H9 (cell line): ENCODE measurements around the gene AGBL4. TPM values are rescaled to one million over a fixed set of nuclear protein-coding genes. Genes with fewer than 3 reads are reported as not detected.

ENCODE experiments used
- DNase-seq: peaks from one replicate; pipeline ENCODE4 v3.0.0-alpha.2; 2017
- H2AFZ ChIP-seq: one replicate; pipeline ENCODE4 v1.6.1; 2013; ENCODE audit warnings: mild to moderate bottlenecking, low read length, control low read depth, moderate library complexity
- H2AK5ac ChIP-seq: 2 replicates; pipeline ENCODE4 v1.6.1; 2013; ENCODE audit warnings: low read length, control low read depth, mixed read lengths; ENCODE audit not compliant: insufficient read length
- H2BK120ac ChIP-seq: one replicate; pipeline ENCODE4 v1.6.1; 2013; ENCODE audit warnings: low read depth, mild to moderate bottlenecking, low read length, control low read depth, inconsistent platforms; ENCODE audit not compliant: poor library complexity, severe bottlenecking
- H2BK12ac ChIP-seq: 2 replicates; pipeline ENCODE4 v1.6.1; 2013; ENCODE audit warnings: low read length, control low read depth, mixed read lengths, low read depth; ENCODE audit not compliant: insufficient read length
- H2BK15ac ChIP-seq: 2 replicates; pipeline ENCODE4 v1.6.1; 2013; ENCODE audit warnings: low read depth, low read length, control low read depth
- H2BK20ac ChIP-seq: one replicate; pipeline ENCODE4 v1.6.1; 2013; ENCODE audit warnings: low read depth, mild to moderate bottlenecking, low read length, control low read depth, inconsistent platforms; ENCODE audit not compliant: poor library complexity, severe bottlenecking
- H2BK5ac ChIP-seq: 2 replicates; pipeline ENCODE4 v1.6.1; 2013; ENCODE audit warnings: low read length, control low read depth, mixed read lengths; ENCODE audit not compliant: insufficient read length
- H3K14ac ChIP-seq: 2 replicates; pipeline ENCODE4 v1.6.1; 2013; ENCODE audit warnings: low read length, control low read depth; ENCODE audit not compliant: insufficient read depth
- H3K18ac ChIP-seq: 2 replicates; pipeline ENCODE4 v1.6.1; 2013; ENCODE audit warnings: low read depth, mild to moderate bottlenecking, mixed read lengths, low read length, control low read depth; ENCODE audit not compliant: insufficient read length
- H3K23ac ChIP-seq: 2 replicates; pipeline ENCODE4 v1.6.1; 2013; ENCODE audit warnings: low read length, control low read depth, mixed read lengths, low read depth; ENCODE audit not compliant: insufficient read length
- H3K23me2 ChIP-seq: 2 replicates; pipeline ENCODE4 v1.6.1; 2013; ENCODE audit warnings: low read depth, mild to moderate bottlenecking, mixed read lengths, low read length, control low read depth; ENCODE audit not compliant: insufficient read length, poor library complexity, severe bottlenecking
- H3K27ac ChIP-seq: 2 replicates; pipeline ENCODE4 v1.5.1; 2013; ENCODE audit warnings: low read length, control low read depth, mixed read lengths, low read depth; ENCODE audit not compliant: insufficient read length
- H3K27me3 ChIP-seq: 2 replicates; pipeline ENCODE4 v1.6.1; 2013; ENCODE audit warnings: low read length, control low read depth, inconsistent platforms; ENCODE audit not compliant: insufficient read depth
- H3K4ac ChIP-seq: 2 replicates; pipeline ENCODE4 v1.6.1; 2013; ENCODE audit warnings: low read depth, mild to moderate bottlenecking, control low read depth, inconsistent platforms, low read length, moderate library complexity
- H3K4me1 ChIP-seq: 2 replicates; pipeline ENCODE4 v1.6.1; 2013; ENCODE audit warnings: low read length, control low read depth, inconsistent platforms; ENCODE audit not compliant: insufficient read depth
- H3K4me2 ChIP-seq: 2 replicates; pipeline ENCODE4 v1.6.1; 2013; ENCODE audit warnings: low read length, control low read depth, mixed read lengths; ENCODE audit not compliant: insufficient read length, insufficient read depth
- H3K56ac ChIP-seq: 2 replicates; pipeline ENCODE4 v1.6.1; 2013; ENCODE audit warnings: low read depth, mild to moderate bottlenecking, mixed read lengths, low read length, control low read depth; ENCODE audit not compliant: insufficient read length
- H3K79me1 ChIP-seq: 2 replicates; pipeline ENCODE4 v1.6.1; 2013; ENCODE audit warnings: low read depth, mild to moderate bottlenecking, moderate library complexity, low read length, control low read depth, inconsistent platforms; ENCODE audit not compliant: insufficient read depth, poor library complexity, severe bottlenecking
- H3K79me2 ChIP-seq: 2 replicates; pipeline ENCODE4 v1.6.1; 2013; ENCODE audit warnings: low read length, control low read depth, inconsistent platforms; ENCODE audit not compliant: insufficient read depth
- H3K9ac ChIP-seq: 2 replicates; pipeline ENCODE4 v1.6.1; 2013; ENCODE audit warnings: low read length, control low read depth, mixed read lengths; ENCODE audit not compliant: insufficient read length; ENCODE audit errors: extremely low read depth
- H3K9me3 ChIP-seq: one replicate; pipeline ENCODE4 v1.6.1; 2013; ENCODE audit warnings: low read depth, low read length, inconsistent platforms; ENCODE audit not compliant: control insufficient read depth
- H3T11ph ChIP-seq: one replicate; pipeline ENCODE4 v1.6.1; 2013; ENCODE audit warnings: mild to moderate bottlenecking, low read length, control low read depth, inconsistent platforms
- H4K20me1 ChIP-seq: one replicate; pipeline ENCODE4 v1.6.1; 2013; ENCODE audit not compliant: control insufficient read depth, insufficient read length, insufficient read depth
- H4K5ac ChIP-seq: 2 replicates; pipeline ENCODE4 v1.6.1; 2013; ENCODE audit warnings: low read depth, mild to moderate bottlenecking, mixed read lengths, low read length, control low read depth; ENCODE audit not compliant: insufficient read length
- H4K8ac ChIP-seq: replicated peaks from 2 replicates; pipeline ENCODE4 v1.6.1; 2013; ENCODE audit warnings: low read length, control low read depth, mixed read lengths, low read depth; ENCODE audit not compliant: insufficient read length
- H4K91ac ChIP-seq: 2 replicates; pipeline ENCODE4 v1.6.1; 2013; ENCODE audit warnings: low read depth, mild to moderate bottlenecking, moderate library complexity, mixed read lengths, low read length, control low read depth; ENCODE audit not compliant: insufficient read length
- H3K27ac Mint-ChIP-seq, 3 experiments: 2 replicates in 2 of 3; 3 replicates in 1 of 3; pipeline ENCODE4 v1.8.0; 2020 to 2021; ENCODE audit warnings: mixed read lengths in 3 of 3, mild to moderate bottlenecking in 1 of 3, moderate library complexity in 1 of 3
- H3K27me3 Mint-ChIP-seq: 2 replicates; pipeline ENCODE4 v1.8.0; 2021; ENCODE audit warnings: low read depth, mild to moderate bottlenecking, moderate library complexity, mixed read lengths
- H3K36me3 Mint-ChIP-seq, 3 experiments: 2 replicates in 2 of 3; 3 replicates in 1 of 3; pipeline ENCODE4 v1.8.0; 2020 to 2021; ENCODE audit warnings: low read depth in 3 of 3, mixed read lengths in 3 of 3; ENCODE audit not compliant: insufficient read depth in 1 of 3
- H3K4me1 Mint-ChIP-seq, 2 experiments: 2 replicates each; pipeline ENCODE4 v1.8.0; 2020; ENCODE audit warnings: mixed read lengths in 2 of 2
- H3K4me3 Mint-ChIP-seq, 2 experiments: 2 replicates in 1 of 2; 3 replicates in 1 of 2; pipeline ENCODE4 v1.8.0; 2020 to 2021; ENCODE audit warnings: mild to moderate bottlenecking in 2 of 2, mixed read lengths in 2 of 2, moderate library complexity in 1 of 2
- H3K9me3 Mint-ChIP-seq, 2 experiments: 2 replicates in 1 of 2; 3 replicates in 1 of 2; pipeline ENCODE4 v1.8.0; 2020; ENCODE audit warnings: mild to moderate bottlenecking in 2 of 2, mixed read lengths in 2 of 2, moderate library complexity in 1 of 2
- CTCF ChIP-seq: fragments of 200-600 bp; sonication (generic); conservative IDR thresholded peaks from 3 replicates; pipeline ENCODE4 v1.8.0; 2021; ENCODE audit warnings: antibody characterized with exemption, mild to moderate bottlenecking
- WGBS: extraction: QIAGEN DNeasy Blood & Tissue Kit; methylation state at CpG from one replicate; pipeline ENCODE4 v1.1.7; 2013; ENCODE audit warnings: missing lambda C conversion rate, low lambda C conversion rate, mixed read lengths; ENCODE audit not compliant: insufficient read length; ENCODE audit errors: extremely low coverage; 5-methylcytosine and 5-hydroxymethylcytosine counted together
- total RNA-seq: library from RNA; stranded (reverse); gene quantifications from 2 replicates; pipeline ENCODE4 v1.2.1, GENCODE V29; 2021

Gene AGBL4
- total RNA-seq, 1 experiment from 2014 or later, result not detected

GRCh38 chr1:49337251-49337650 is 686.5 kb downstream of the AGBL4 start:
- no peak overlapping the region for H4K91ac ChIP-seq
- no peaks in the 10 kb centered on the region for H3K27me3 ChIP-seq
- H2BK5ac ChIP-seq, result no peak overlapping the region
- no peak overlapping the region for H3K27ac Mint-ChIP-seq
- no peak overlapping the region for H3T11ph ChIP-seq
- no peak for DNase-seq
- no peak overlapping the region for H4K5ac ChIP-seq
- no peaks in the 10 kb centered on the region for H3K4me1 Mint-ChIP-seq
- H3K23me2 ChIP-seq, result no peaks in the 10 kb centered on the region
- H3K9me3 Mint-ChIP-seq, result peaks cover 83 to 86% of the 10 kb centered on the region in 2 experiments
- H3K23ac ChIP-seq, result no peak overlapping the region
- H3K27ac ChIP-seq, result no peak overlapping the region
- no peaks in the 10 kb centered on the region for H3K79me2 ChIP-seq
- no CpG with 5 or more reads among the region's 1 CpG for WGBS
- H3K14ac ChIP-seq, result no peak overlapping the region
- no peak overlapping the region for H2BK20ac ChIP-seq
- H3K4me2 ChIP-seq, result no peak overlapping the region
- no peak overlapping the region for H2BK15ac ChIP-seq
- TF ChIP-seq CTCF, result no peak
- H3K79me1 ChIP-seq, result no peaks in the 10 kb centered on the region
- no peak overlapping the region for H2AFZ ChIP-seq
- H2BK12ac ChIP-seq, result no peak overlapping the region
- H3K56ac ChIP-seq, result no peak overlapping the region
- H3K4me1 ChIP-seq, result no peaks in the 10 kb centered on the region
- H3K36me3 Mint-ChIP-seq, result peaks cover 0 to 28% (median 7%) of the 10 kb centered on the region in 3 experiments; a peak in 4 of 7 replicates
- H3K27me3 Mint-ChIP-seq, result no peaks in the 10 kb centered on the region; the same call in 1 of the 2 replicates
- H2BK120ac ChIP-seq, result no peak overlapping the region
- H3K9ac ChIP-seq, result no peak overlapping the region
- no peaks in the 10 kb centered on the region for H4K20me1 ChIP-seq
- H3K4ac ChIP-seq, result no peak overlapping the region
- no peak overlapping the region for H3K4me3 Mint-ChIP-seq
- H3K18ac ChIP-seq, result no peak overlapping the region
- H3K9me3 ChIP-seq, result peaks cover 71% of the 10 kb centered on the region
- no peak overlapping the region for H2AK5ac ChIP-seq
- H4K8ac ChIP-seq, result no peak overlapping the region
